NCI-H748 treated with DMSO at 0.1 percent for 48 hours (cell line): ENCODE measurements around the gene IGF1.
"Not testable (repeated sequence)": the region's sequence is repeated elsewhere in the genome, so short reads cannot be mapped to it uniquely, and the experiment has no call there.

Experiments
- DNase-seq: peaks from one replicate; lab custom pipeline; 2025; lab: John Stamatoyannopoulos, UW

Gene IGF1

GRCh38 chr12:102379346-102380162 lies 100.8 kb downstream of the IGF1 start:
- DNase-seq = no peak

- DNase-seq = no peak
Measured at GRCh38 chr12:102376781-102377180, 103.6 kb downstream of the IGF1 start.

- peak; percentile 49 for DNase-seq
Measured at GRCh38 chr12:102376181-102376747, 104.1 kb downstream of the IGF1 start.

- DNase-seq = no peak
Measured at GRCh38 chr12:102374190-102374589, 106.2 kb downstream of the IGF1 start.

- no peak for DNase-seq
Measured at GRCh38 chr12:102372087-102372486, 108.3 kb downstream of the IGF1 start.

- DNase-seq = no peak
Measured at GRCh38 chr12:102371165-102371564, 109.2 kb downstream of the IGF1 start.

GRCh38 chr12:102369876-102370275 lies 110.5 kb downstream of the IGF1 start:
- DNase-seq = no peak

- DNase-seq = no peak
Measured at GRCh38 chr12:102365365-102365764, 115.0 kb downstream of the IGF1 start.

- no peak for DNase-seq
Measured at GRCh38 chr12:102364709-102365108, 115.7 kb downstream of the IGF1 start.

GRCh38 chr12:102356690-102357089 lies 123.7 kb downstream of the IGF1 start:
- no peak for DNase-seq

GRCh38 chr12:102354281-102354680 lies 126.1 kb downstream of the IGF1 start:
- DNase-seq = not testable (repeated sequence)

GRCh38 chr12:102351322-102351721 lies 129.0 kb downstream of the IGF1 start:
- DNase-seq = no peak

GRCh38 chr12:102350070-102350469 lies 130.3 kb downstream of the IGF1 start:
- no peak for DNase-seq

GRCh38 chr12:102349079-102349478 lies 131.3 kb downstream of the IGF1 start:
- no peak for DNase-seq

GRCh38 chr12:102347811-102348210 lies 132.6 kb downstream of the IGF1 start:
- DNase-seq = no peak
